GM19023 (cell line): ENCODE measurements around the gene SBF1.
"Not testable (repeated sequence)": the region's sequence is repeated elsewhere in the genome, so short reads cannot be mapped to it uniquely, and the experiment has no call there.

ENCODE experiments used
- ATAC-seq: cut with Tn5 transposase; IDR thresholded peaks from one replicate; pipeline ENCODE4 v1.9.1; 2021; ENCODE audit warnings: mild to moderate bottlenecking, moderate library complexity; ENCODE audit not compliant: unreplicated experiment

Gene SBF1

DNA sequence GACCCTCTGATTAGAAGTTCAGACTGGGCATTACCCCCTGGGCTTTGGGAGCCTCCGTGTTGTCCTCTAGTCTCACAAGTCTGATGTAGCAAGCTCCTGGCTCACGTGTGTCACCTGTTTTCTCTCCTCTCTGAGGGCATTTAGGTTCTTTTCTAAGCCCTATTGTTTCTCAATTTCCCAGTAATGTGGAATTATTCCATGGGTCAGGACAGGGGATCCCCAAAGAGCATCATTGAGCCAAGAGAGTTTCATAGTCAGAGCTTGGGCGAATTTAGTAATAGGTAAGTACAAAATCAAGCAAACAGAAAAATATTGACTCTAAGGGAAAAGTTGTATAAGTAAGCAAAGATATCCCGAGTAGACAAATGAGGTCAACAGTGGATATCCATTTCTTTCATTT is 74.4 kb downstream of the SBF1 start:
- ATAC-seq = no peak

GRCh38 chr22:50399751-50400331 is 75.0 kb downstream of the SBF1 start:
- no peak for ATAC-seq

DNA sequence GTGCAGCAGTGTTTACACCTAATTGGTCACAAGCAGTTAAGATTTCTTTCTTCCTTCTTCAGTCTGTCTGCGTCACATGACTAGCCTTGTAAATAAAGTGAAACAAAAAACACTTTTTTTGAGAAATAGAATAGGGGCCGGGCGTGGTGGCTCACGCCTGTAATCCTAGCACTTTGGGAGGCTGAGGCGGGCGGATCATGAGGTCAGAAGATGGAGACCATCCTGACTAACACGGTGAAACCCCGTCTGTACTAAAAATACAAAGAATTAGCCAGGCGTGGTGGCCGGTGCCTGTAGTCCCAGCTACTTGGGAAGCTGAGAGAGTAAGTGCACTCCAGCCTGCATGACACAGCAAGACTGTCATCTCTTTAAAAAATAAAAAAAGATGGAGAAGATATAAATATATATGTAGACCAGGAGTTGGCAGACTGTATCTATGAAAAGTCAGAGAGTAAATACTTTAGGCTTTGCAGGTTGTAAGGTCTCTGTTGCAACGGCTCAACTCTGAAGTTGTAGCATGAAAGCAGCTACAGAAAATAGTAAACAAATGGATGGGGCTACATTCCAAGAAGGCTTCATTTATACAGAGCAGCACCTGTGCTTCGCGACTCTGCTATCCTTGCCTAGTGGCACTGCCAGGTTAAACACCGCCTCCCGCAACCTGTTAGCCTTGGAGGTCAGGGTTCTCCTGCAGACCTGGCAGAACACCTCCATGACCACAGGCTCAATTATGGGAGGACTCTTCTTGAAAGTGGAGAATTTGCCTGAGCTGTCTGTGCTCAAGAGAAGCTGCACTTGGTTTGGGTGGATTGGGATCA is 75.8 kb downstream of the SBF1 start:
- no peak for ATAC-seq

DNA sequence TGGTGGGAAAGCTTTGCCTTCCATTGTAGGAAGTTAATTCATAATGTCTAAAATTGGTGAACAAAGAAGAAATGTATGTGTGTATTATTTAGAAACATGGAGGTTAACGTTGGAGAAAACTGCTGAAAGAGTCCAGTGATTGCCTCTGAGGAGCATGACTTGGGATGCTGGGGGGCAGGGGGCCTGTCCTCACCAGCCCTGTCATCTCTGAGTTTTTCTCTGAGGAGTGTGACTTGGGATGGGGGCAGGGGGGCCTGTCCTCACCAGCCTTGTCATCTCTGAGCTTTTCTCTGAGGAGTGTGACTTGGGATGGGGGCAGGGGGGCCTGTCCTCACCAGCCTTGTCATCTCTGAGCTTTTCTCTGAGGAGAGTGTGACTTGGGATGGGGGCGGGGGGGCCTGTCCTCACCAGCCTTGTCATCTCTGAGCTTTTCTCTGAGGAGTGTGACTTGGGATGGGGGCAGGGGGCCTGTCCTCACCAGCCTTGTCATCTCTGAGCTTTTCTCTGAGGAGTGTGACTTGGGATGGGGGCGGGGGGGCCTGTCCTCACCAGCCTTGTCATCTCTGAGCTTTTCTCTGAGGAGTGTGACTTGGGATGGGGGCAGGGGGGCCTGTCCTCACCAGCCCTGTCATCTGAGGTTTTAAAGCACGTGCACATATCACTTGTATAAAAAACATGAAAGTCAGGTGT is 77.3 kb downstream of the SBF1 start:
- ATAC-seq = not testable (repeated sequence)

GRCh38 chr22:50396751-50397370 is 78.0 kb downstream of the SBF1 start:
- ATAC-seq = no peak
